Activated naive CD8-positive, alpha-beta T cell treated with anti-CD3 and anti-CD28 coated beads for 36 hours (primary cell): ENCODE results near the gene FOXB2. TPM values are rescaled to one million over a fixed set of nuclear protein-coding genes. Genes with fewer than 3 reads are reported as not detected.

Experiments
- total RNA-seq, 2 experiments: library from RNA; stranded (reverse); gene quantifications; one replicate each; pipeline ENCODE4 v1.2.3, GENCODE V29; 2021

Gene FOXB2
- total RNA-seq, 2 experiments from 2014 or later, result not detected

Other genes with a start within 250 kb of the FOXB2 start
- gene PRUNE2, start 113.5 kb upstream of the FOXB2 start, total RNA-seq, result under 1 TPM in 1 of 2 experiments, not detected in 1; 0.35 TPM
- gene VPS13A, start 157.9 kb downstream of the FOXB2 start, total RNA-seq, result 10 to 100 TPM; 28.4 to 28.8 TPM